ENCODE results near the gene RNASET2.

- TF ChIP-seq SP1 (IDR thresholded peaks at IDR 0.05), result no peak
- no peak for TF ChIP-seq CTBP1 (IDR thresholded peaks at IDR 0.05; ENCODE audit: borderline replicate concordance)
- no peak for TF ChIP-seq TARDBP (IDR thresholded peaks at IDR 0.05)
- TF ChIP-seq L3MBTL2 (conservative IDR thresholded peaks at IDR 0.05), result no peak
- TF ChIP-seq FOXK2 (IDR thresholded peaks at IDR 0.05), result no peak
- TF ChIP-seq BHLHE40 (IDR thresholded peaks at IDR 0.05; ENCODE audit: borderline replicate concordance), result no peak
- TF ChIP-seq FOXA1 (IDR thresholded peaks at IDR 0.05), result no peak
- TF ChIP-seq ZNF384 (IDR thresholded peaks at IDR 0.05), result no peak
- no peak for TF ChIP-seq ELF4 (IDR thresholded peaks at IDR 0.05)
- TF ChIP-seq HDGF (IDR thresholded peaks at IDR 0.05; ENCODE audit: borderline replicate concordance), result no peak
- no peak for TF ChIP-seq ARNT (IDR thresholded peaks at IDR 0.05)
- TF ChIP-seq SUZ12 (IDR thresholded peaks at IDR 0.05), result no peak
Observed at GRCh38 chr6:166922937-166923336, 33.4 kb downstream of the RNASET2 start.
